Stomach smooth muscle (tissue), 2 donors: Measurements from ENCODE around the gene LAX1.
"Not testable (repeated sequence)": the region's sequence is repeated elsewhere in the genome, so short reads cannot be mapped to it uniquely, and the experiment has no call there.

Experiments used
- H3K27ac ChIP-seq: one replicate; pipeline ENCODE4 v1.7.0; 2013; ENCODE audit warnings: mild to moderate bottlenecking, low read length, inconsistent platforms
- H3K27me3 ChIP-seq, 2 donors: one replicate each; pipeline ENCODE4 v1.7.0; 2013; ENCODE audit warnings: low read length in 2 of 2; ENCODE audit not compliant: insufficient read depth in 2 of 2, control insufficient read depth in 1 of 2
- H3K36me3 ChIP-seq, 2 donors: one replicate each; pipeline ENCODE4 v1.7.0; 2013; ENCODE audit warnings: low read length in 2 of 2; ENCODE audit not compliant: control insufficient read depth in 2 of 2, insufficient read depth in 2 of 2
- H3K4me1 ChIP-seq: one replicate; pipeline ENCODE4 v1.7.0; 2013; ENCODE audit warnings: low read length; ENCODE audit not compliant: control insufficient read depth, insufficient read depth
- H3K4me3 ChIP-seq, 2 donors: one replicate each; pipeline ENCODE4 v1.7.0; 2013; ENCODE audit warnings: low read length in 2 of 2
- H3K9ac ChIP-seq, 2 donors: one replicate each; pipeline ENCODE4 v1.7.0; 2013; ENCODE audit warnings: low read length in 2 of 2, mild to moderate bottlenecking in 1 of 2
- H3K9me3 ChIP-seq, 2 donors: one replicate each; pipeline ENCODE4 v1.7.0; 2013; ENCODE audit warnings: low read length in 2 of 2; ENCODE audit not compliant: control insufficient read depth in 2 of 2
- donor health status: healthy.
- donor health status: Pancreatic carcinoma.

LAX1 gene

DNA sequence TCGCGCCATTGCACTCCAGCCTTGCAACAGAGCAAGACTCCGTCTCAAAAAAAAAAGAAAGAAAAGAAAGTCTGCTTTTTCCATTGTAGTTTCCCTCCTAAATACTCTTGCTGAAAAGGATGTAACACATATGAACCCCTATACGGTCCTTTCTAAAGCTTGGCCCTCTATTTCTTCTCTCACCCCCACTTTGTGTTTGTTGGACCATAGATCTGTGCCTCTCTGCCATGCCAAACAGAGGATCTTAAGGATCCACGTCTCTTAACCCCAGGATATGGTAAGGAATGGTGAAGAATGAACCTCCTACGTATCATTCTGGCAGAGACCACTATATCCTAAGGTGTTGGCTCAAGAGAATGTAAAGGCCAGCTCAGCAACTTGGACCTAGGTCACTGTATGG is 18.7 kb upstream of the LAX1 start:
- Histone ChIP-seq H3K27me3 (no peaks in the 10 kb centered on the region), H3K4me1 (peaks cover 7% of the 10 kb centered on the region), H3K27ac (no peak overlapping the region), H3K9ac (no peak overlapping the region), H3K36me3 (peaks cover 8 to 12% of the 10 kb centered on the region in 2 donors), H3K9me3 (no peaks in the 10 kb centered on the region), H3K4me3 (no peak overlapping the region)

DNA sequence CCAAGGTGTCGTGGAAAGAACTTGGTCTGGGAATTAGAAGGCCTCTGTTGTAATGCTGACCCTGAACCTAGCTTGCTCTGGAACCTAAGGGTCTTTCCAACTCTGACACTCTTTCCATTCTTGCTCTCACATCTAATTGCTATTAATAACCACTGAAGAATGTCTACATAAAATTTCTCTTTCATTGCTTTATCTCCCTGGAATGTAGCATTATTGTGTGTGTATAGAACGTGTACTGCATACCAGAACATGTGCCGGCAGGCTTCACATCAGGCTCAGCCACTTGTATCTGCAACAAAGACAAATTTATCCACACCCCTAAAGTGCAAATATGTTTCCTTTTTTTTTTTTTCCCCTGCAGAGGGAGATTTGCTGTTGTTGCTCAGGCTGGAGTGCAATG is 13.9 kb upstream of the LAX1 start:
- H3K9ac ChIP-seq = no peak overlapping the region
- H3K27me3 ChIP-seq = no peaks in the 10 kb centered on the region
- no peak overlapping the region for H3K4me3 ChIP-seq
- no peaks in the 10 kb centered on the region for H3K4me1 ChIP-seq
- H3K27ac ChIP-seq = no peak overlapping the region
- H3K36me3 ChIP-seq = no peaks in the 10 kb centered on the region
- H3K9me3 ChIP-seq = no peaks in the 10 kb centered on the region

DNA sequence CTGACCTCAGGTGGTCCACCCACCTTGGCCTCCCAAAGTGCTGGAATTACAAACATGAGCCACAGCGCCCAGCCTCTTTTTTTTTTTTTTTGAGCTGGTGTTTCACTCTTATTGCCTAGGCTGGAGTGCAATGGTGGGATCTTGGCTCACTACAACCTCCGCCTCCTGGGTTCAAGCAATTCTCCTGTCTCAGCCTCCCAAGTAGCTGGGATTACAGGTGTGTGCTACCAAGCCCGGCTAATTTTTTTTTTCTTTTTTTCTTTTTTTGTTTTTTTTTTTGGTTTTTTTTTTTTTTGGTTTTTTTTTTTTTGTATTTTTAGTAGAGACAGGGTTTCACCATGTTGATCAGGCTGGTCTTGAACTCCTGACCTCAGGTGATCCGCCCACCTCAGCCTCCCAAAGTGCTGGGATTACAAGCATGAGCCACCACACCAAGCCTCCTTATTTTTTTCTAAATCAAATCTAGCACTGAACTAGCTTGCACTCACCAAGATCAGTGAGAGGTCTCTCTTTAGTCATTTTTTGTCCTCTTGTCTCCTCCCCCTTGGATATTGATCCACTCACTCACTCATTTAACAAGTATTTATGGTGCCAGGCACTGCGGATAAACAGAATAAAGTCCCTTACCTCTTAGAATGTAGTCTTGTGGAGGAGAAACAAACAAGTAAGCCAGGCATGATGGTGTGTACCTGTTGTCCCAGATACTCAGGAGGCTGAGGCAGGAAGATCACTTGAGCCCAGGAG is 13.2 kb upstream of the LAX1 start:
- H3K36me3 ChIP-seq, H3K9me3 ChIP-seq, H3K4me3 ChIP-seq, H3K9ac ChIP-seq, H3K4me1 ChIP-seq, H3K27ac ChIP-seq, H3K27me3 ChIP-seq: not testable (repeated sequence)

DNA sequence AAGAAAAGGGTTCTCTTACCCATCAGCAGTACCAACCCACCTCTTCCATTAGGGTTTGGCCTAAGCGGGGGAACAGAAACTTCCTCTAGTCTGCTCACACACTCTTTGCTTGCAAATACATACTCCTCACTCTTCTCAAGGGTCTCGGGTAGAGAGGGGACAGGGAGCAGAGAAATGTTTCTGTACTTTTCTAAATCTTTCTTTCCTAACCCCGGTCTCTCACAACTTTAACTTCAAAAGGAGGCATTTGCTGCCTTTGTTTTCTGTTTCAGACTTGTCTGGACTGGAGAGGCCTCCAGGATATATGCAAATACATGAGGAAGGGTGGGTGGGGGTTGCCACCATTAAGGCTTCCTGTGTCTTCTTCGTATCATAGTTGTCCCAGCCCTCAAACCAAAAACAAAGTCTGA is 10.5 kb upstream of the LAX1 start:
- Histone ChIP-seq H3K4me1 (no peaks in the 10 kb centered on the region), H3K9me3 (no peaks in the 10 kb centered on the region), H3K36me3 (no peaks in the 10 kb centered on the region), H3K9ac (no peak overlapping the region), H3K27me3 (no peaks in the 10 kb centered on the region), H3K4me3 (no peak overlapping the region), H3K27ac (no peak overlapping the region)

DNA sequence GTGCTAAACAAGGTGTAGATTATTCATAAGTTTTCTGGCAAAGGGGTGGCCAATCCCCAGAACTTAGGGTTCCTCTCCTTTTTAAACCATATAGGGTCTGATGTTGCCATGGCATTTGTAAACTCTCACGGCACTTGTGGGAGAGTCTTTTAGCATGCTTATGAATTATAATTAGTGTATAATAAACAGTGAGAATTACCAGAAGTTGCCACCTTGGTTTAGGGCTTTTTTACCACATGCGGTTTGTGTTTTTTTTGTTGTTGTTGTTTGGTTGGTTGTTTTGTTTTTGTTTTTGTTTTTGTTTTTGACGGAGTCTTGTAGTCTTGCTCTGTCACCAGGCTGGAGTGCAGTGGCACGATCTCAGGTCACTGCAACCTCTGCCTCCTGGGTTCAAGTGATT is 8.9 kb upstream of the LAX1 start:
- no peak overlapping the region for H3K27ac ChIP-seq
- H3K27me3 ChIP-seq = no peaks in the 10 kb centered on the region
- H3K4me1 ChIP-seq = no peaks in the 10 kb centered on the region
- H3K9me3 ChIP-seq = no peaks in the 10 kb centered on the region
- no peak overlapping the region for H3K9ac ChIP-seq
- no peaks in the 10 kb centered on the region for H3K36me3 ChIP-seq
- H3K4me3 ChIP-seq = no peak overlapping the region

DNA sequence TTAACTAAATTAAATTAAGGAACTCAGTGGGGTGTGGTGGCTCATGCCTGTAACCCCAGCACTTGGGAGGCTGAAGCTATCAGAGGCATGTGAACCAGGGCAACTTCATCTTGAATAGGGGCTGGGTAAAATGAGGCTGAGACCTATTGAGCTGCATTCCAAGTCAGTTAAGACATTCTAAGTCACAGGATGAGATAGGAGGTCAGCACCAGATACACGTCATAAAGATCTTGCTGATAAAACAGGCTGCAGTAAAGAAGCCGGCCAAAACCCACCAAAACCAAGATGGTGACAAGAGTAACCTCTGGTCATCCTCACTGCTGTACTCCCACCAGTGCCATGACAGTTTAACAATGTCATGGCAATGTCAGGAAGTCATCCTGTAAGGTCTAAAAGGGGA is 6.2 kb upstream of the LAX1 start:
- not testable (repeated sequence) for H3K27ac ChIP-seq, H3K27me3 ChIP-seq, H3K9me3 ChIP-seq, H3K4me1 ChIP-seq, H3K9ac ChIP-seq, H3K4me3 ChIP-seq, H3K36me3 ChIP-seq

DNA sequence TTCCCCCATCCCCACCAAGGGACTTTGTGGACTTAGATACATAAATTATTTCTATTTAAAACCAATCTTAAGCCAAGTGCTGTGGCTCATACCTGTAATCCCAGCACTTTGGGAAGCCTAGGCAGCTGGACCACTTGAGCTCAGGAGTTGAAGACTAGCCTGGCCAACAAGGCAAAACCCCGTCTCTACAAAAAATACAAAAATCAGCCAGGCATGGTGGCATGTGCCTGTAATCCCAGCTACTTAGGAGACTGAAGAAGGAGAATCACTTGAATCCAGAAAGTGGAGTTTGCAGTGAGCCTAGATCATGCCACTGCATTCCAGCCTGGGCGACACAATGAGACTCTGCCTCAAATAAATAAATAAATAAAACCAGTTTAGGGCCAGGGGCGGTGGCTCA is 4.5 kb upstream of the LAX1 start:
- Histone ChIP-seq H3K9ac (no peak overlapping the region), H3K27me3 (no peaks in the 10 kb centered on the region), H3K27ac (no peak overlapping the region), H3K4me3 (no peak overlapping the region), H3K4me1 (peaks cover 2% of the 10 kb centered on the region), H3K9me3 (no peaks in the 10 kb centered on the region), H3K36me3 (no peaks in the 10 kb centered on the region)

DNA sequence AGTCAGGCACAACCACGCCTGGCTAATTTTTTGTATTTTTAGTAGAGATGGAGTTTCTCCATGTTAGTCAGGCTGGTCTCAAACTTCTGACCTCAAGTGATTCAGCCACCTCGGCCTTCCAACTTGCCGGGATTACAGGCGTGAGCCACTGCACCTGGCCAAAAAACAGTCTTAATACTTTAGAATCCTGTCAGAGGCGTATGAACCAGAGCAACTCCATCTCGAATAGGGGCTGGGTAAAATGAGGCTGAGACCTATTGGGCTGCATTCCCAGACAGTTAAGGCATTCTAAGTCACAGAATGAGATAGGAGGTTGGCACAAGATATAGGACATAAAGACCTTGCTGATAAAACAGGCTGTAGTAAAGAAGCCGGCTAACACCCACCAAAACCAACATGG is 3.0 kb upstream of the LAX1 start:
- H3K9ac ChIP-seq, H3K27me3 ChIP-seq, H3K36me3 ChIP-seq, H3K27ac ChIP-seq, H3K9me3 ChIP-seq, H3K4me3 ChIP-seq, H3K4me1 ChIP-seq: not testable (repeated sequence)

DNA sequence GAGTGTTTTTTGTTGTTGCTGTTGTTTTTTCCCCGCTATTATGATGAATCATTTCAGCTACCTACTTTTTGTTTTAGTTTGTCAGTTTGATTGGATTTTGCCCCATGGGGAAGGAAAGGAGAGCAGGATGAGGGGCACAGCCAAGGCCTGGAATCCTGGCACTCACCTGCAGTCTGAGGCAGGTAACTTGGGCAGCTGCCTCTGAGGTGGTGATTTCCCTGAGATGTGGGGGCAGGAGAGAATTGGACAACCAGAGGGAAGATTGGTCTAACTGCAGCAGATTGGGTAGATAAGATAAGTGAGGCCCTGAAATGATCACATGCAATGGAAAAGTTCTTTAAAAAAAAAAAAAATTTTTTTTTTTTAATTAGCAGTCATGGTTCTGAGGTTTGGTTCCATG is 1.5 kb upstream of the LAX1 start:
- Histone ChIP-seq H3K27ac (no peak overlapping the region), H3K4me1 (peaks cover 2% of the 10 kb centered on the region), H3K4me3 (no peak overlapping the region), H3K27me3 (no peaks in the 10 kb centered on the region), H3K36me3 (no peaks in the 10 kb centered on the region), H3K9ac (no peak overlapping the region), H3K9me3 (no peaks in the 10 kb centered on the region)

DNA sequence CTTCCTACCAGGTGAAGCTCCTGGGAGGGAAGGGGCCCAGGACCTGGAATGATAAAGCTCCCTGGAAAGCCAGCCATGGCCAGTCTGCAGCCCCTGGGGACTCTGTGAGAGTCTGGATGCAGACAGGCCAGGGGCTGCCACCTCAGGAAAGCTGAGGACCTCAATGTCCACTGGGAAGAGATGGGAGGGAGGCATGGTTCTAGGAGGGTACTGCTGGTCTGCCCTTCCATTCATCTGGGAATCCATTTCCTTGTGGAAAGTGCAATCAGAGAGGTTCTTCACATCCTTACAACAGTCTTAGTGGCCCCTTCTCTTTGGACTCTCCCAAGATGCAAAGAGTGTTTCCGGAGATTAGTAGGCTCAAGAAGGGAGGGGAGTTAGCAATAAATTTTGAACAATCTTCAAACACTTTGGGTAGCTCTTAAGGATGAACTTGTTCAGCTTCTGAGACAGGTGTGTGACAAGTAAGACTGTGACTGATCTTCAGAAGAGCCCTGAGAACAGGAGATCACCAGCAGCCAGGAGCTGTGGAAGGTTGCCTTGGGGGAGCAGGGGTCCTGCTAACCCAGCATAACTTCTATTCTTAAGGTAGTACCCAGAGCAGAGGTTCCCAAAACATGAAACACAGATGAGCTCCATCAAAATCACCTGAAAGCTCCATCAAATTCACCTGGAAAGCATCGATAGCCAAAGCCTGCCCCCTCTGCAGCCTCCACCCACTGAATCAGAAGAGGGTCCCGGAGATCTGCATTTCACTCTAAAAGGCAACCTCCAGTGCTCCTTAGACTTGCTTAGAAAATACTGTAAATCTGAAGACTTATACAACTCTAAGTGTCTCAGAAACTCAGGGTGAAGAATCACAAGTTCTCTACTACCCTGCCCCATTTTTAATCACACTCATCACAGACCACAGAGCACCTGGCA is 616 bp upstream of the LAX1 start:
- H3K36me3 ChIP-seq = no peaks in the 10 kb centered on the region
- no peak overlapping the region for H3K27ac ChIP-seq
- H3K9me3 ChIP-seq = no peaks in the 10 kb centered on the region
- H3K27me3 ChIP-seq = no peaks in the 10 kb centered on the region
- peaks cover 4% of the 10 kb centered on the region for H3K4me1 ChIP-seq
- H3K9ac ChIP-seq = no peak overlapping the region
- no peak overlapping the region for H3K4me3 ChIP-seq

DNA sequence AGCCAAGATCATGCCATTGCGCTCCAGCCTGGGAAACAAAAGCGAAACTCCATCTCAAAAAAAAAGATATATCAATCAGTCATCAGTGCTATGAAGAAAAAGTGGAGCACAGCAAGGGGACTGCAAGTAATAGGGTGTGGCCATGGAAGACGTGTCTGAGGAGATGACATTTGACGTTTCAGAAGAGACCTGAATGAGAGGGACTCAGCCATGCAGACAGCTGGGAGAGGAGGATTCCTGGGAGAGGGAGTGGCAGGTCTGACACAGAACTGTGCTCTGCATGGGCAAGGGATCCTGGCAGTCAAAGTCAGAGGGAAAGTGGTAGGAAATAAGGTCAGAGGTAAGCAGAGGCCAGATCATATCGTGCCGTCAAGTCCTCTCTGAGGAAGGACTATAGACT is 3.3 kb downstream of the LAX1 start:
- no peaks in the 10 kb centered on the region for H3K9me3 ChIP-seq
- no peaks in the 10 kb centered on the region for H3K27me3 ChIP-seq
- H3K4me1 ChIP-seq = peaks cover 24% of the 10 kb centered on the region
- H3K9ac ChIP-seq = no peak overlapping the region
- H3K4me3 ChIP-seq = no peak overlapping the region
- H3K36me3 ChIP-seq = no peaks in the 10 kb centered on the region
- H3K27ac ChIP-seq = no peak overlapping the region
